ENCODE results near the gene TNS3.

Gene TNS3

DNA sequence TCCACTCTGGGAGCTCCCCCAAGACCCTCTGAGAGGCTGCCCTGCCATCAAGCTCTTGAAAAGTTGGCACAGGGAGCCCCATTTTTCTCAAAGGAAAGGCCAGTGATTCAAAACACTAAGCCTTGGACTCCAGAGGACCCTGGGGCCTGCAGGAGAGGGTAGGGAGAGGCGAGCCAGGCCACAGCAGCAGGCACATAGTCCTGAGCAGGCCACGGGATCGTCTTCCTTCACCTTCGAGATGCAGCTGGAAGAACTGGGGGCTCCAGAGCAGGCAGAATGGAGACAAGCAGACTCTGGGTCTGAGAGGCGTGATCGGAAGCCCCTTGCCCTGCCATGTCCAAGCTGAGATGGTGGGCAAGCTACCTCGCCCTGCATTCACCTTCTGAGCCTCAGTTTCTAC is 13.9 kb downstream of the TNS3 start:
- no peak for DNase-seq (ENCODE audit: low read depth in 1 of 2, low spot score in 1 of 2)
- H3K4me3 ChIP-seq (replicated peaks; ENCODE audit: insufficient read depth, low read length), result no peak overlapping the region
- TF ChIP-seq, protein P1, sequence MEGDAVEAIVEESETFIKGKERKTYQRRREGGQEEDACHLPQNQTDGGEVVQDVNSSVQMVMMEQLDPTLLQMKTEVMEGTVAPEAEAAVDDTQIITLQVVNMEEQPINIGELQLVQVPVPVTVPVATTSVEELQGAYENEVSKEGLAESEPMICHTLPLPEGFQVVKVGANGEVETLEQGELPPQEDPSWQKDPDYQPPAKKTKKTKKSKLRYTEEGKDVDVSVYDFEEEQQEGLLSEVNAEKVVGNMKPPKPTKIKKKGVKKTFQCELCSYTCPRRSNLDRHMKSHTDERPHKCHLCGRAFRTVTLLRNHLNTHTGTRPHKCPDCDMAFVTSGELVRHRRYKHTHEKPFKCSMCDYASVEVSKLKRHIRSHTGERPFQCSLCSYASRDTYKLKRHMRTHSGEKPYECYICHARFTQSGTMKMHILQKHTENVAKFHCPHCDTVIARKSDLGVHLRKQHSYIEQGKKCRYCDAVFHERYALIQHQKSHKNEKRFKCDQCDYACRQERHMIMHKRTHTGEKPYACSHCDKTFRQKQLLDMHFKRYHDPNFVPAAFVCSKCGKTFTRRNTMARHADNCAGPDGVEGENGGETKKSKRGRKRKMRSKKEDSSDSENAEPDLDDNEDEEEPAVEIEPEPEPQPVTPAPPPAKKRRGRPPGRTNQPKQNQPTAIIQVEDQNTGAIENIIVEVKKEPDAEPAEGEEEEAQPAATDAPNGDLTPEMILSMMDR (IDR thresholded peaks at IDR 0.05; ENCODE audit: insufficient read depth, low read length), result no peak
- TF ChIP-seq POLR2AphosphoS5 (IDR thresholded peaks at IDR 0.05; ENCODE audit: low read depth) (no peak), GABPA (IDR thresholded peaks at IDR 0.05; ENCODE audit: low read depth) (no peak)
- TF ChIP-seq, protein P2, sequence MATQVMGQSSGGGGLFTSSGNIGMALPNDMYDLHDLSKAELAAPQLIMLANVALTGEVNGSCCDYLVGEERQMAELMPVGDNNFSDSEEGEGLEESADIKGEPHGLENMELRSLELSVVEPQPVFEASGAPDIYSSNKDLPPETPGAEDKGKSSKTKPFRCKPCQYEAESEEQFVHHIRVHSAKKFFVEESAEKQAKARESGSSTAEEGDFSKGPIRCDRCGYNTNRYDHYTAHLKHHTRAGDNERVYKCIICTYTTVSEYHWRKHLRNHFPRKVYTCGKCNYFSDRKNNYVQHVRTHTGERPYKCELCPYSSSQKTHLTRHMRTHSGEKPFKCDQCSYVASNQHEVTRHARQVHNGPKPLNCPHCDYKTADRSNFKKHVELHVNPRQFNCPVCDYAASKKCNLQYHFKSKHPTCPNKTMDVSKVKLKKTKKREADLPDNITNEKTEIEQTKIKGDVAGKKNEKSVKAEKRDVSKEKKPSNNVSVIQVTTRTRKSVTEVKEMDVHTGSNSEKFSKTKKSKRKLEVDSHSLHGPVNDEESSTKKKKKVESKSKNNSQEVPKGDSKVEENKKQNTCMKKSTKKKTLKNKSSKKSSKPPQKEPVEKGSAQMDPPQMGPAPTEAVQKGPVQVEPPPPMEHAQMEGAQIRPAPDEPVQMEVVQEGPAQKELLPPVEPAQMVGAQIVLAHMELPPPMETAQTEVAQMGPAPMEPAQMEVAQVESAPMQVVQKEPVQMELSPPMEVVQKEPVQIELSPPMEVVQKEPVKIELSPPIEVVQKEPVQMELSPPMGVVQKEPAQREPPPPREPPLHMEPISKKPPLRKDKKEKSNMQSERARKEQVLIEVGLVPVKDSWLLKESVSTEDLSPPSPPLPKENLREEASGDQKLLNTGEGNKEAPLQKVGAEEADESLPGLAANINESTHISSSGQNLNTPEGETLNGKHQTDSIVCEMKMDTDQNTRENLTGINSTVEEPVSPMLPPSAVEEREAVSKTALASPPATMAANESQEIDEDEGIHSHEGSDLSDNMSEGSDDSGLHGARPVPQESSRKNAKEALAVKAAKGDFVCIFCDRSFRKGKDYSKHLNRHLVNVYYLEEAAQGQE (IDR thresholded peaks at IDR 0.05; ENCODE audit: insufficient replicate concordance, low read depth), result no peak
- H3K27ac ChIP-seq (replicated peaks), result no peak overlapping the region; the same call in 1 of the 2 replicates
- no peaks in the 10 kb centered on the region for H3K27me3 ChIP-seq (ENCODE audit: insufficient read depth, poor library complexity, severe bottlenecking)

DNA sequence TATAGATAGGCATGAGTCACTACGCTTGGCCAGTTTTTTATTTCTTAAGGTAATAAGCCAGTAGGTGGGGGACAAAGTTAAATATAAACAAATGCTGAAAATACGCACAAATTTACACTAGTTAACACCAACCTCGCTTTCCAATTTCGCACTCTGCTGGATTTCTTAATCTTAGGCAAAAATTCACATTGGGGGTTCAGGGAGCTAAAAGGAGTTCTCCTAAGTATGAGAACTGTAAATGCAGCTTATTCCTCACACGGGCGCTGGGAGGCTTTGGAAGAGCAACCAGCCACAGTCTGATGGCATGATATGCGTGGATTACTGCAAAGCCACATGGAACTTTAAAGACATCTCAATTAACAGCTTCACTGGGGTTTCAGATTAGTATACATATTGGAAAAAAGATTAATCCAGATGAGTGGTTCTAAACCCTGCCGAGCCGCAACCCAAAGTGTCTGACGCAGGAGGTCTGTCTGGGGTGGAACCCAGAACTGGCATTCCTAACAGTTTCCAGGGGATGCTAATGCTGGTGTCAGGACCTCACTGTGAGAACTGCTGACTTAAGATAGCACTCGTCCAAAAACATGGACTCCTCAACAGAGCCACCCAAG is 16.2 kb downstream of the TNS3 start:
- Histone ChIP-seq H3K27ac (replicated peaks) (no peak overlapping the region), H3K4me3 (replicated peaks; ENCODE audit: insufficient read depth, low read length) (no peak overlapping the region), H3K27me3 (ENCODE audit: insufficient read depth, poor library complexity, severe bottlenecking) (no peaks in the 10 kb centered on the region)
- no peak for TF ChIP-seq POLR2AphosphoS5 (IDR thresholded peaks at IDR 0.05; ENCODE audit: low read depth)
- TF ChIP-seq, protein P2 (IDR thresholded peaks at IDR 0.05; ENCODE audit: insufficient replicate concordance, low read depth), result no peak
- TF ChIP-seq, protein P1 (IDR thresholded peaks at IDR 0.05; ENCODE audit: insufficient read depth, low read length), result no peak
- no peak for TF ChIP-seq SPI1 (IDR thresholded peaks at IDR 0.05; ENCODE audit: borderline replicate concordance, low read depth)
- no peak for TF ChIP-seq GABPA (IDR thresholded peaks at IDR 0.05; ENCODE audit: low read depth)
- no peak for DNase-seq (ENCODE audit: low read depth in 1 of 2, low spot score in 1 of 2)

DNA sequence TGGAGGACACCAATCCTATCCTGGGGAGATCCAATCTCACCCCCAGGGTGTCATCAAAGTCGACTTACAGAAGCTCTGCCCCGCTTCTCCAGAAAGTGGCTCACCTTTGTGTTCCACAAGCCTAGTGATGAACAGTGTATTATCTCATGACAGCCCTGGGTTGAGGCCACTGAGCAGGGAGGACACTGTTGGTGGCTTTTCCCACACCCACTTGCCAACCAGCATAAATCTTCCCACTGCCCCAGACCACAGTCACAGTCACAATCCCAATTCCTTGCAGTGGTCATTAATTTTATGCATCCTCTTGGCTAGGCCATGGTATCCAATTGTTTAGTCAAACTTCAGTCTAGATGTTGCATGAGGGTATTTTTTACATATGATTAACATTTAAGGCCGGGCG is 18.4 kb downstream of the TNS3 start:
- no peak for DNase-seq (ENCODE audit: low read depth in 1 of 2, low spot score in 1 of 2)
- Histone ChIP-seq H3K27ac (replicated peaks) (no peak overlapping the region), H3K27me3 (ENCODE audit: insufficient read depth, poor library complexity, severe bottlenecking) (no peaks in the 10 kb centered on the region), H3K4me3 (replicated peaks; ENCODE audit: insufficient read depth, low read length) (no peak overlapping the region)
- TF ChIP-seq, protein P1 (IDR thresholded peaks at IDR 0.05; ENCODE audit: insufficient read depth, low read length), result no peak
- TF ChIP-seq GABPA (IDR thresholded peaks at IDR 0.05; ENCODE audit: low read depth) (no peak), SPI1 (IDR thresholded peaks at IDR 0.05; ENCODE audit: borderline replicate concordance, low read depth) (no peak), POLR2AphosphoS5 (IDR thresholded peaks at IDR 0.05; ENCODE audit: low read depth) (no peak)
- TF ChIP-seq, protein P2 (IDR thresholded peaks at IDR 0.05; ENCODE audit: insufficient replicate concordance, low read depth), result no peak

Measured in HL-60 (cell line).